GM21381 (cell line): ENCODE data around the gene ZNF90.
"Not testable (repeated sequence)": the region's sequence is repeated elsewhere in the genome, so short reads cannot be mapped to it uniquely, and the experiment has no call there.

Source experiments
- ATAC-seq: cut with Tn5 transposase; IDR thresholded peaks from one replicate; pipeline ENCODE4 v1.9.1; 2021; ENCODE audit warnings: mild to moderate bottlenecking, moderate library complexity; ENCODE audit not compliant: unreplicated experiment

The ZNF90 gene

GRCh38 chr19:20077791-20078463 lies at the start of gene ZNF90:
TSS of gene ZNF90 (plus strand) at chr19:20078000. CDS start at chr19:20078133, 133 bp downstream.
- peak; percentile 91 for ATAC-seq

- no peak for ATAC-seq
These were observed 49.2 kb upstream of the ZNF90 start for GRCh38 chr19:20028611-20029010.

GRCh38 chr19:20035935-20036334 lies 41.9 kb upstream of the ZNF90 start:
- ATAC-seq: no peak

GRCh38 chr19:20038358-20039202 lies 39.2 kb upstream of the ZNF90 start:
- ATAC-seq: no peak

GRCh38 chr19:20039203-20039723 lies 38.5 kb upstream of the ZNF90 start, which contains the start of gene ZNF682:
TSS of gene ZNF682 (minus strand) at chr19:20039505. CDS start at chr19:20039345, 160 bp downstream.
- peak; percentile 96 for ATAC-seq

GRCh38 chr19:20044663-20045062 lies 33.1 kb upstream of the ZNF90 start:
- no peak for ATAC-seq

GRCh38 chr19:20045742-20046141 lies 32.1 kb upstream of the ZNF90 start:
- not testable (repeated sequence) for ATAC-seq

- peak; percentile 91 for ATAC-seq
These were observed 25.7 kb upstream of the ZNF90 start for GRCh38 chr19:20051841-20052768.

GRCh38 chr19:20058738-20059137 lies 19.1 kb upstream of the ZNF90 start:
- not testable (repeated sequence) for ATAC-seq

- no peak for ATAC-seq
These were observed 17.5 kb upstream of the ZNF90 start for GRCh38 chr19:20060282-20060681.

GRCh38 chr19:20066861-20067260 lies 10.9 kb upstream of the ZNF90 start:
- no peak for ATAC-seq

- no peak for ATAC-seq
These were observed 9.9 kb upstream of the ZNF90 start for GRCh38 chr19:20067943-20068342.

GRCh38 chr19:20068559-20068958 lies 9.2 kb upstream of the ZNF90 start:
- ATAC-seq: not testable (repeated sequence)

GRCh38 chr19:20070691-20071090 lies 7.1 kb upstream of the ZNF90 start:
- no peak for ATAC-seq

- ATAC-seq: no peak
These were observed 4.9 kb upstream of the ZNF90 start for GRCh38 chr19:20072936-20073335.

GRCh38 chr19:20078581-20079031 lies 806 bp downstream of the ZNF90 start:
- no peak for ATAC-seq

- ATAC-seq: no peak
These were observed 1.7 kb downstream of the ZNF90 start for GRCh38 chr19:20079476-20079875.

GRCh38 chr19:20080656-20081055 lies 2.9 kb downstream of the ZNF90 start:
- no peak for ATAC-seq

- ATAC-seq: not testable (repeated sequence)
These were observed 4.5 kb downstream of the ZNF90 start for GRCh38 chr19:20082232-20082833.

- not testable (repeated sequence) for ATAC-seq
These were observed 5.1 kb downstream of the ZNF90 start for GRCh38 chr19:20082876-20083275.
